Measurements from ENCODE around the gene ELF2.
"Not testable (repeated sequence)": the region's sequence is repeated elsewhere in the genome, so short reads cannot be mapped to it uniquely, and the experiment has no call there.

ELF2 gene

GRCh38 chr4:139035650-139036049 lies 141.4 kb downstream of the ELF2 start:
- Histone ChIP-seq H3K9me3 (ENCODE audit: insufficient read depth, low read length, severe bottlenecking) (no peaks in the 10 kb centered on the region), H3K4me1 (ENCODE audit: insufficient read depth, low read length) (no peaks in the 10 kb centered on the region), H3K27me3 (ENCODE audit: insufficient read depth, low read length, poor library complexity) (no peaks in the 10 kb centered on the region), H2AFZ (ENCODE audit: low read depth, low read length) (no peak overlapping the region), H3K4me2 (ENCODE audit: insufficient read depth, low read length) (no peak overlapping the region), H3K79me2 (ENCODE audit: insufficient read depth, low read length) (peaks cover 86% of the 10 kb centered on the region), H3K27ac (ENCODE audit: low read length) (no peak overlapping the region), H3K4me3 (ENCODE audit: low read depth in 1 of 2, low read length in 2 of 2) (no peak overlapping the region), H4K20me1 (ENCODE audit: insufficient read depth, low read length) (peaks cover 36% of the 10 kb centered on the region), H3K9ac (ENCODE audit: low read depth, low read length) (no peak overlapping the region), H3K36me3 (ENCODE audit: insufficient read depth, low read length) (peaks cover 13% of the 10 kb centered on the region; the same call in 1 of the 2 replicates)
- ATAC-seq (ENCODE audit: insufficient read depth, low read depth): no peak
- no peak for TF ChIP-seq EZH2 (IDR thresholded peaks at IDR 0.05; ENCODE audit: borderline replicate concordance, low read depth, low read length, severe bottlenecking)
- TF ChIP-seq CTCF (IDR thresholded peaks at IDR 0.05; ENCODE audit: borderline replicate concordance, extremely low read depth, low read length, poor library complexity, severe bottlenecking): no peak
- DNase-seq: no peak

- Histone ChIP-seq H3K9me3 (ENCODE audit: insufficient read depth, low read length, severe bottlenecking) (no peaks in the 10 kb centered on the region), H3K4me3 (ENCODE audit: low read depth in 1 of 2, low read length in 2 of 2) (no peak overlapping the region), H3K27me3 (ENCODE audit: insufficient read depth, low read length, poor library complexity) (no peaks in the 10 kb centered on the region), H4K20me1 (ENCODE audit: insufficient read depth, low read length) (peaks cover 36% of the 10 kb centered on the region), H3K27ac (ENCODE audit: low read length) (no peak overlapping the region), H3K9ac (ENCODE audit: low read depth, low read length) (no peak overlapping the region), H3K4me1 (ENCODE audit: insufficient read depth, low read length) (no peaks in the 10 kb centered on the region), H3K36me3 (ENCODE audit: insufficient read depth, low read length) (peaks cover 14% of the 10 kb centered on the region), H2AFZ (ENCODE audit: low read depth, low read length) (no peak overlapping the region), H3K4me2 (ENCODE audit: insufficient read depth, low read length) (no peak overlapping the region), H3K79me2 (ENCODE audit: insufficient read depth, low read length) (peaks cover 90% of the 10 kb centered on the region)
- peak; percentile 75 for DNase-seq
- TF ChIP-seq CTCF (IDR thresholded peaks at IDR 0.05; ENCODE audit: borderline replicate concordance, extremely low read depth, low read length, poor library complexity, severe bottlenecking) (peak; percentile 92), EZH2 (IDR thresholded peaks at IDR 0.05; ENCODE audit: borderline replicate concordance, low read depth, low read length, severe bottlenecking) (no peak)
- peak; percentile 89 for ATAC-seq (ENCODE audit: insufficient read depth, low read depth)
Observed at GRCh38 chr4:139030614-139031235, 146.3 kb downstream of the ELF2 start.

- Histone ChIP-seq H4K20me1 (ENCODE audit: insufficient read depth, low read length) (peaks cover 33% of the 10 kb centered on the region), H3K79me2 (ENCODE audit: insufficient read depth, low read length) (peaks cover 90% of the 10 kb centered on the region), H3K36me3 (ENCODE audit: insufficient read depth, low read length) (peaks cover 17% of the 10 kb centered on the region)
- not testable (repeated sequence) for H3K27ac ChIP-seq (ENCODE audit: low read length); H3K27me3 ChIP-seq (ENCODE audit: insufficient read depth, low read length, poor library complexity); DNase-seq; H2AFZ ChIP-seq (ENCODE audit: low read depth, low read length); H3K9ac ChIP-seq (ENCODE audit: low read depth, low read length); H3K4me1 ChIP-seq (ENCODE audit: insufficient read depth, low read length); ATAC-seq (ENCODE audit: insufficient read depth, low read depth); H3K4me2 ChIP-seq (ENCODE audit: insufficient read depth, low read length); H3K9me3 ChIP-seq (ENCODE audit: insufficient read depth, low read length, severe bottlenecking); H3K4me3 ChIP-seq (ENCODE audit: low read depth in 1 of 2, low read length in 2 of 2)
Observed at GRCh38 chr4:139029866-139030363, 147.1 kb downstream of the ELF2 start.

- TF ChIP-seq EZH2 (IDR thresholded peaks at IDR 0.05; ENCODE audit: borderline replicate concordance, low read depth, low read length, severe bottlenecking) (no peak), CTCF (IDR thresholded peaks at IDR 0.05; ENCODE audit: borderline replicate concordance, extremely low read depth, low read length, poor library complexity, severe bottlenecking) (no peak)
- DNase-seq (no peak), ATAC-seq (ENCODE audit: insufficient read depth, low read depth) (no peak)
- no peak overlapping the region for H3K4me2 ChIP-seq (ENCODE audit: insufficient read depth, low read length)
- peaks cover 34% of the 10 kb centered on the region for H4K20me1 ChIP-seq (ENCODE audit: insufficient read depth, low read length)
- H3K79me2 ChIP-seq (ENCODE audit: insufficient read depth, low read length): peaks cover 90% of the 10 kb centered on the region
- no peak overlapping the region for H2AFZ ChIP-seq (ENCODE audit: low read depth, low read length)
- H3K27ac ChIP-seq (ENCODE audit: low read length): no peak overlapping the region
- H3K27me3 ChIP-seq (ENCODE audit: insufficient read depth, low read length, poor library complexity): no peaks in the 10 kb centered on the region
- H3K4me1 ChIP-seq (ENCODE audit: insufficient read depth, low read length): no peaks in the 10 kb centered on the region
- no peak overlapping the region for H3K4me3 ChIP-seq (ENCODE audit: low read depth in 1 of 2, low read length in 2 of 2)
- H3K36me3 ChIP-seq (ENCODE audit: insufficient read depth, low read length): peaks cover 22% of the 10 kb centered on the region
- no peak overlapping the region for H3K9ac ChIP-seq (ENCODE audit: low read depth, low read length)
- H3K9me3 ChIP-seq (ENCODE audit: insufficient read depth, low read length, severe bottlenecking): no peaks in the 10 kb centered on the region
Observed at GRCh38 chr4:139028191-139028661, 148.8 kb downstream of the ELF2 start.

Data from DND-41 (cell line).